ENCODE measurements around the gene IL11. TPM values are rescaled to one million over a fixed set of nuclear protein-coding genes. Genes with fewer than 3 reads are reported as not detected.

IL11 gene
- total and polyA plus RNA-seq, 2 of the 13 experiments (the other 11 are each of a cell fraction or from before 2014, with no cell fraction given): 2.5 to 2.9 TPM

- TF ChIP-seq RNF219 (CRISPR knock-in tag; IDR thresholded peaks at IDR 0.05): no peak
- no peak for TF ChIP-seq SKI (IDR thresholded peaks at IDR 0.05; ENCODE audit: partially characterized antibody)
- 0 out of 2 replicates have a peak, but pooled peaks have one; percentile 9 for TF ChIP-seq THAP9 (CRISPR knock-in tag; IDR thresholded peaks at IDR 0.05; ENCODE audit: borderline replicate concordance)
- no peak for TF ChIP-seq ZNF343 (CRISPR knock-in tag; IDR thresholded peaks at IDR 0.05)
- TF ChIP-seq ZNF543 (CRISPR knock-in tag; IDR thresholded peaks at IDR 0.05): no peak
- TF ChIP-seq SP2 (CRISPR knock-in tag; IDR thresholded peaks at IDR 0.05): no peak
- TF ChIP-seq UBTF (CRISPR knock-in tag; IDR thresholded peaks at IDR 0.05): peak; percentile 84
- TF ChIP-seq ZNF572 (CRISPR knock-in tag; IDR thresholded peaks at IDR 0.05): no peak
- TF ChIP-seq MATR3 (CRISPR knock-in tag; IDR thresholded peaks at IDR 0.05): no peak
- no peak for TF ChIP-seq ZNF282 (IDR thresholded peaks at IDR 0.05; ENCODE audit: partially characterized antibody)
- TF ChIP-seq RBM39 (IDR thresholded peaks at IDR 0.05; ENCODE audit: low read depth, low read length, poor library complexity, severe bottlenecking): no peak
- no peak for TF ChIP-seq IKZF5 (CRISPR knock-in tag; IDR thresholded peaks at IDR 0.05)
- TF ChIP-seq MTF2 (CRISPR knock-in tag; IDR thresholded peaks at IDR 0.05; ENCODE audit: borderline replicate concordance): no peak; the same call in 1 of the 2 replicates
- no peak for TF ChIP-seq ELF4 (CRISPR knock-in tag; IDR thresholded peaks at IDR 0.05; ENCODE audit: borderline replicate concordance)
- TF ChIP-seq PCBP2 (optimal IDR thresholded peaks at IDR 0.05; ENCODE audit: low read depth, low read length, poor library complexity, severe bottlenecking): no peak
- TF ChIP-seq ZNF24 (IDR thresholded peaks at IDR 0.05): no peak
- TF ChIP-seq ZFP36 (IDR thresholded peaks at IDR 0.05; ENCODE audit: borderline replicate concordance, low read depth, low read length, partially characterized antibody): no peak
- TF ChIP-seq SNAI1 (CRISPR knock-in tag; IDR thresholded peaks at IDR 0.05; ENCODE audit: borderline replicate concordance): no peak
- no peak for TF ChIP-seq MZF1 (CRISPR knock-in tag; IDR thresholded peaks at IDR 0.05; ENCODE audit: borderline replicate concordance)
These were observed 7.3 kb upstream of the IL11 start (continued) for GRCh38 chr19:55377356-55378131.
